Lower leg skin (tissue), 3 donors: Measurements from ENCODE around the gene ATP2A2.

ENCODE experiments used
- CTCF ChIP-seq, 3 donors: fragments of 450-650 bp; IDR thresholded peaks; one replicate each; pipeline ENCODE4 v1.5.1; 2016; ENCODE audit warnings: antibody characterized with exemption in 3 of 3, mild to moderate bottlenecking in 3 of 3, moderate library complexity in 2 of 3
- POLR2A ChIP-seq, 2 donors: fragments of 450-650 bp; IDR thresholded peaks; one replicate each; pipeline ENCODE4 v1.6.1; 2016 to 2017; ENCODE audit warnings: antibody characterized with exemption in 2 of 2, mild to moderate bottlenecking in 1 of 2, moderate library complexity in 1 of 2

GRCh38 chr12:110345963-110346362 lies 64.9 kb downstream of the ATP2A2 start:
- TF ChIP-seq POLR2A (IDR thresholded peaks at IDR 0.05): no peak
- TF ChIP-seq CTCF (IDR thresholded peaks at IDR 0.05): no peak
